C4-2B (cell line): ENCODE data around the gene CPXM1.
"Not testable (repeated sequence)": the region's sequence is repeated elsewhere in the genome, so short reads cannot be mapped to it uniquely, and the experiment has no call there.

Experiments used
- H3K27ac ChIP-seq: fragments of 450-650 bp; 2 replicates; pipeline ENCODE4 v1.5.1; 2017
- CTCF ChIP-seq: fragments of 450-650 bp; conservative IDR thresholded peaks from 2 replicates; pipeline ENCODE4 v1.5.1; 2017; ENCODE audit warnings: mild to moderate bottlenecking
- ZFX ChIP-seq: fragments of 450-650 bp; IDR thresholded peaks from 2 replicates; pipeline ENCODE4 v1.6.1; 2017

The CPXM1 gene

DNA sequence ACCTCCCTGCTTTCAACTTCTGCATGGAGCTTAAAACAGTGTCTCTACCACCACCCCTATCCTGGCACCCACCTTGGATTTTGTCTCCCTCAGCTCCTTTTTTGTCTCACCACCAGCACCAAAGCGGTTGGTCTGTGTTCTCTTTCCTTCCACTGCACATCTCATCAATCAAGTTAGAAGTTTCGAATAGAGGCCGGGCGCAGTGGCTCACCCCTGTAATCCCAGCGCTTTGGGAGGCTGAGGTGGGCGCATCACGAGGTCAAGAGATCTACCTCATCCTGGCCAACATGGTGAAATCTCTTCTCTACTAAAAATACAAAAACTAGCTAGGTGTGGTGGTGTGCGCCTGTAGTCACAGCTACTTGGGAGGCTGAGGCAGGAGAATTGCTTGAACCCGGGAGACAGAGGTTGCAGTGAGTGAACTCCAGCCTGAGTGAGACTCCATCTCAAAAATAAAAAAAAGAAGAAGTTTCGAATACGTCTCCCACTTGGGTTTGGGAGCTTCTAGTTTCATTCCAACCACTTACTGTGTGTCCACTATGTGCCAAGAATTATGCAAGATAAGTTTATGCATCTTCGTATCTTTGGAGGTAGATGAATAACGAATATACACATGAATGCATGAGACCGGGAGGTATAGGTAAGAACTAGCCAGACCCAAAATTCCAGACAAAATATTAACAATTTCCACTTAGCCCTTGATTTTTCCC lies 34.1 kb upstream of the CPXM1 start:
- H3K27ac ChIP-seq = no peak overlapping the region
- TF ChIP-seq ZFX = no peak
- no peak for TF ChIP-seq CTCF

DNA sequence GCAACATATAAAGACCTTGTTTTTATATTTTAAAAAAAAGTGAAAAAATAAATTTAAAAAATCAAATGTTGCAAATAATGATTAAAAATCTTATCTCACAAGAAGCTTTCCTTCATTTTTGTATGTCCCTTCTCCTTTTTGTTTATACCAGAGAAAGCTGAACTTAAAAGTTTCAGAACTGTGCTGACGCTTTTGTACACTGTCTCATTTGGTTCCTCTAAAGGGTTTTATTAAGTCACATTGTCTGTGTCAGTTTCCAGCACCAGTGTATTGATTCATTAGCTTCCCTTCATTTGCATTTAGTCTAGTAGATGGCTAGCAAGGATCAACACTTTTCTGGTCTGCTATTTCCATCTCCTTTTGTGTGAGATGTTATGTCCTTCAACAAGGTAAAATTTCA lies 33.3 kb upstream of the CPXM1 start:
- no peak overlapping the region for H3K27ac ChIP-seq
- TF ChIP-seq ZFX = no peak
- TF ChIP-seq CTCF = no peak

DNA sequence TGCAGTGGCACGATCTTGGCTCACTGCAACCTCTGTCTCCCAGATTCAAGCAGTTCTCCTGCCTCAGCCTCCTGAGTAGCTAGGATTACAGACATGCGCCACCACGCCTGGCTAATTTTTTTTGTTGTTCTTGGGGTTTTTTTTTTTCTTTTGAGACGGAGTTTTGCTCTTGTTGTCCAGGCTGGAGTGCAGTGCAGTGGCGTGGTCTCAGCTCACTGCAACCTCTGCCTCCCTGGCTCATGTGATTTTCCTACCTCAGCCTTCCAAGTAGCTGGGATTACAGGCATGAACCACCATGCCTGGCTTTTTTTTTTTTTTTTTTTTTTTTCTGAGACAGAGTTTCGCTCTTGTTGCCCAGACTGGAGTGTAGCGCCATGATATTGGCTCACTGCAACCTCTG lies 30.8 kb upstream of the CPXM1 start:
- H3K27ac ChIP-seq = not testable (repeated sequence)

- H3K27ac ChIP-seq = no peak overlapping the region
- TF ChIP-seq CTCF (no peak), ZFX (no peak)
Observed at GRCh38 chr20:2829376-2829775, 28.9 kb upstream of the CPXM1 start.

DNA sequence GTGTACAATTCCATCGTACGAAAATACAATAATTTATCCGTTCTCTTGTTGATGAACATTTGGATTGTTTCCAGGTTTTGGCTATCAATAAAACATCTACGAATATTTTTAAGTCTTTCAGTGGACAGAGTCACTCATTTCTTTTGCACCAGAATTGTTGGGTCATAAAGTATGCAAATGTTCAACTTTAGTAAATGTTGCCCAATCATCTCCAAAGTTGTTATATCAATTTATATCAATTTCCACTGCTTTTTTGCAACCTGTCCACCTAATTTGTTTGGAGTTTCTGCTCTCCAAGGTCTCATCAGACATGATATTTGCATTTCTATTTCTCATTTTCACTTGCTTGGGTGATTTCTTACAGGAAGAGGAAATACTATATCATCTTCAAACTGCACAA lies 26.2 kb upstream of the CPXM1 start:
- no peak overlapping the region for H3K27ac ChIP-seq
- no peak for TF ChIP-seq ZFX
- no peak for TF ChIP-seq CTCF

- TF ChIP-seq ZFX = no peak
- TF ChIP-seq CTCF = no peak
- no peak overlapping the region for H3K27ac ChIP-seq
Observed at GRCh38 chr20:2825761-2826160, 25.3 kb upstream of the CPXM1 start.

GRCh38 chr20:2822073-2822472 lies 21.6 kb upstream of the CPXM1 start:
- no peak overlapping the region for H3K27ac ChIP-seq

More at GRCh38 chr20:2822073-2822472, 21.6 kb upstream of the CPXM1 start:
- TF ChIP-seq CTCF (no peak), ZFX (no peak)
